ENCODE data around the gene PTS.

DNA sequence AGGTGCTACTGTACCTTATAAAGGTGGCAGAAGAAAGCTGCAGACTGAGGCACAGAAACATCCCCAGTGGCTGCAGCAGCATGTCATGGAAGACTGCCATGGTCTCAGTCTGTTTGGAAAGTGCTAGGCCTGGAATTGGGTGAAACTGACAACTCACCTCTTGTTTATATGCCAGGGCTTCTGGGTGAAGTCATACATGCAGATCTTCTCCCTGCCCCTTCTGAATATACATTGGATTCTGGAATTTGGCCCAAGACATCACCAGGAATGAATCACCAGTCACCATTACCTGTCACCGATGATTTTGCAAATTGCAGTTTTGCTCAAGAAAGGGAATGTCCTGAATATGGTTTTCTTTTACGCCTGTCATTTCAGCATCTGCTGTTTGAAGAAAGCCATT is 34.3 kb downstream of the PTS start, which contains the start of gene PLET1:
- TF ChIP-seq, protein P1, sequence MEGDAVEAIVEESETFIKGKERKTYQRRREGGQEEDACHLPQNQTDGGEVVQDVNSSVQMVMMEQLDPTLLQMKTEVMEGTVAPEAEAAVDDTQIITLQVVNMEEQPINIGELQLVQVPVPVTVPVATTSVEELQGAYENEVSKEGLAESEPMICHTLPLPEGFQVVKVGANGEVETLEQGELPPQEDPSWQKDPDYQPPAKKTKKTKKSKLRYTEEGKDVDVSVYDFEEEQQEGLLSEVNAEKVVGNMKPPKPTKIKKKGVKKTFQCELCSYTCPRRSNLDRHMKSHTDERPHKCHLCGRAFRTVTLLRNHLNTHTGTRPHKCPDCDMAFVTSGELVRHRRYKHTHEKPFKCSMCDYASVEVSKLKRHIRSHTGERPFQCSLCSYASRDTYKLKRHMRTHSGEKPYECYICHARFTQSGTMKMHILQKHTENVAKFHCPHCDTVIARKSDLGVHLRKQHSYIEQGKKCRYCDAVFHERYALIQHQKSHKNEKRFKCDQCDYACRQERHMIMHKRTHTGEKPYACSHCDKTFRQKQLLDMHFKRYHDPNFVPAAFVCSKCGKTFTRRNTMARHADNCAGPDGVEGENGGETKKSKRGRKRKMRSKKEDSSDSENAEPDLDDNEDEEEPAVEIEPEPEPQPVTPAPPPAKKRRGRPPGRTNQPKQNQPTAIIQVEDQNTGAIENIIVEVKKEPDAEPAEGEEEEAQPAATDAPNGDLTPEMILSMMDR (IDR thresholded peaks at IDR 0.05) = no peak
- no peak for TF ChIP-seq EP300 (IDR thresholded peaks at IDR 0.05)
- no peak for TF ChIP-seq POLR2A (IDR thresholded peaks at IDR 0.05)
- no peak for TF ChIP-seq POLR2AphosphoS5 (IDR thresholded peaks at IDR 0.05)
